HTERT RPE-1 (cell line): ENCODE results near the gene ZBTB16.

Experiments used
- in situ Hi-C: fragments of 300-500 bp; cut with MboI; formaldehyde crosslinking; loops from 4 replicates; pipeline ENCODE4 v1.14.3; 2020; ENCODE audit warnings: low sequenced_read_pairs

Gene ZBTB16

GRCh38 chr11:114125531-114125930, 66.0 kb downstream of the ZBTB16 start:
- in situ Hi-C loops: no loop called here

GRCh38 chr11:114125959-114126358, 66.4 kb downstream of the ZBTB16 start:
- in situ Hi-C loops: no loop called here

GRCh38 chr11:114128399-114128798, 68.9 kb downstream of the ZBTB16 start:
- in situ Hi-C loops: no loop called here

GRCh38 chr11:114129142-114129541, 69.6 kb downstream of the ZBTB16 start:
- in situ Hi-C loops: no loop called here

GRCh38 chr11:114129699-114130098, 70.2 kb downstream of the ZBTB16 start:
- in situ Hi-C loops: no loop called here

GRCh38 chr11:114130115-114130576, 70.6 kb downstream of the ZBTB16 start:
- in situ Hi-C loops: no loop called here

- in situ Hi-C loops: no loop called here
Observed at GRCh38 chr11:114130629-114131277, 71.2 kb downstream of the ZBTB16 start.

GRCh38 chr11:114131461-114131864, 72.0 kb downstream of the ZBTB16 start:
- in situ Hi-C loops: no loop called here

- in situ Hi-C loops: no loop called here
Observed at GRCh38 chr11:114132417-114132816, 72.9 kb downstream of the ZBTB16 start.

GRCh38 chr11:114132944-114133394, 73.5 kb downstream of the ZBTB16 start:
- in situ Hi-C loops: no loop called here

GRCh38 chr11:114133548-114134329, 74.2 kb downstream of the ZBTB16 start:
- in situ Hi-C loops: no loop called here

- in situ Hi-C loops: no loop called here
Observed at GRCh38 chr11:114134870-114135269, 75.4 kb downstream of the ZBTB16 start.

GRCh38 chr11:114135737-114136151, 76.2 kb downstream of the ZBTB16 start:
- in situ Hi-C loops: no loop called here

- in situ Hi-C loops: no loop called here
Observed at GRCh38 chr11:114136686-114137640, 77.5 kb downstream of the ZBTB16 start.

- in situ Hi-C loops: no loop called here
Observed at GRCh38 chr11:114137838-114138237, 78.3 kb downstream of the ZBTB16 start.

- in situ Hi-C loops: no loop called here
Observed at GRCh38 chr11:114138411-114138810, 78.9 kb downstream of the ZBTB16 start.

GRCh38 chr11:114140826-114141225, 81.3 kb downstream of the ZBTB16 start:
- in situ Hi-C loops: no loop called here

GRCh38 chr11:114141863-114142580, 82.5 kb downstream of the ZBTB16 start:
- in situ Hi-C loops: no loop called here

- in situ Hi-C loops: no loop called here
Observed at GRCh38 chr11:114142707-114143106, 83.2 kb downstream of the ZBTB16 start.

GRCh38 chr11:114145166-114145775, 85.8 kb downstream of the ZBTB16 start:
- in situ Hi-C loops: no loop called here
